Measurements from ENCODE around the gene COP1. TPM values are rescaled to one million over a fixed set of nuclear protein-coding genes. Genes with fewer than 3 reads are reported as not detected.
A peak's percentile ranks its signal among the peaks of the same experiment; 100 is the strongest.
"Not testable (repeated sequence)": the region's sequence is repeated elsewhere in the genome, so short reads cannot be mapped to it uniquely, and the experiment has no call there.

Gene COP1
- total RNA-seq = 10 to 100 TPM; 41.7 to 48.3 TPM

- CTCF ChIA-PET = interaction anchor here (0.8 to 1.3 kb wide), 5 partner anchors 12 to 133 kb away, joined by 3 to 8 read pairs (median 3); no protein-coding TSS in a partner anchor
- DNase-seq (peak; percentile 97), ATAC-seq (peak; percentile 90)
- Mint-ChIP-seq H3K27ac (peak within 1 kb of the TSS; percentile 99), H3K27me3 (ENCODE audit: low read depth) (no peaks in the 10 kb centered on the region), H3K4me3 (peak within 1 kb of the TSS; percentile 100), H3K4me1 (ENCODE audit: low read depth) (peaks cover 27% of the 10 kb centered on the region), H3K36me3 (ENCODE audit: low read depth) (peaks cover 13% of the 10 kb centered on the region), H3K9me3 (ENCODE audit: insufficient read depth) (no peaks in the 10 kb centered on the region)
- POLR2A ChIA-PET = interaction anchor here (0.6 to 1.3 kb wide), 5 partner anchors 10 to 47 kb away, joined by 3 to 5 read pairs (median 3); no protein-coding TSS in a partner anchor
Observed at GRCh38 chr1:176206961-176207902, at the start of gene COP1. Gene COP1 (minus strand): TSS chr1:176207286. CDS start chr1:176206978, 308 bp downstream.

GRCh38 chr1:176252191-176252590 is 45.1 kb upstream of the COP1 start:
- ChIA-PET POLR2A (no interaction called here), CTCF (no interaction called here)
- Mint-ChIP-seq H3K36me3 (ENCODE audit: low read depth) (no peaks in the 10 kb centered on the region), H3K4me3 (no peak overlapping the region), H3K27me3 (ENCODE audit: low read depth) (no peaks in the 10 kb centered on the region), H3K27ac (no peak overlapping the region), H3K9me3 (ENCODE audit: insufficient read depth) (no peaks in the 10 kb centered on the region), H3K4me1 (ENCODE audit: low read depth) (no peaks in the 10 kb centered on the region)
- ATAC-seq (no peak), DNase-seq (no peak)

- Mint-ChIP-seq H3K27ac (no peak overlapping the region), H3K27me3 (ENCODE audit: low read depth) (peaks cover 3% of the 10 kb centered on the region), H3K4me1 (ENCODE audit: low read depth) (no peaks in the 10 kb centered on the region), H3K36me3 (ENCODE audit: low read depth) (no peaks in the 10 kb centered on the region), H3K4me3 (no peak overlapping the region), H3K9me3 (ENCODE audit: insufficient read depth) (no peaks in the 10 kb centered on the region)
- DNase-seq (no peak), ATAC-seq (no peak)
- ChIA-PET POLR2A (no interaction called here), CTCF (no interaction called here)
Observed at GRCh38 chr1:176244851-176245250, 37.8 kb upstream of the COP1 start.

- Mint-ChIP-seq H3K36me3 (ENCODE audit: low read depth) (no peaks in the 10 kb centered on the region), H3K4me1 (ENCODE audit: low read depth) (no peaks in the 10 kb centered on the region), H3K27ac (no peak overlapping the region), H3K27me3 (ENCODE audit: low read depth) (peaks cover 3% of the 10 kb centered on the region), H3K9me3 (ENCODE audit: insufficient read depth) (no peaks in the 10 kb centered on the region), H3K4me3 (no peak overlapping the region)
- no peak for ATAC-seq
- POLR2A ChIA-PET = no interaction called here
- CTCF ChIA-PET = no interaction called here
- no peak for DNase-seq
Observed at GRCh38 chr1:176243746-176244145, 36.7 kb upstream of the COP1 start.

GRCh38 chr1:176241385-176242015 is 34.4 kb upstream of the COP1 start:
- no peak for DNase-seq
- Mint-ChIP-seq H3K4me3 (no peak overlapping the region), H3K9me3 (ENCODE audit: insufficient read depth) (no peaks in the 10 kb centered on the region), H3K27me3 (ENCODE audit: low read depth) (peaks cover 3% of the 10 kb centered on the region), H3K36me3 (ENCODE audit: low read depth) (no peaks in the 10 kb centered on the region), H3K4me1 (ENCODE audit: low read depth) (no peaks in the 10 kb centered on the region), H3K27ac (no peak overlapping the region)
- no peak for ATAC-seq
- POLR2A ChIA-PET = no interaction called here
- CTCF ChIA-PET = no interaction called here

GRCh38 chr1:176233657-176234056 is 26.6 kb upstream of the COP1 start:
- ATAC-seq; CTCF ChIA-PET; H3K36me3 Mint-ChIP-seq (ENCODE audit: low read depth): not testable (repeated sequence)

GRCh38 chr1:176227579-176227978 is 20.5 kb upstream of the COP1 start:
- ChIA-PET CTCF (no interaction called here), POLR2A (no interaction called here)
- DNase-seq = no peak

More at GRCh38 chr1:176233657-176234056, 26.6 kb upstream of the COP1 start:
- H3K4me1 Mint-ChIP-seq (ENCODE audit: low read depth); H3K4me3 Mint-ChIP-seq; H3K27me3 Mint-ChIP-seq (ENCODE audit: low read depth); H3K27ac Mint-ChIP-seq; H3K9me3 Mint-ChIP-seq (ENCODE audit: insufficient read depth); DNase-seq; POLR2A ChIA-PET: not testable (repeated sequence)

GRCh38 chr1:176225911-176226310 is 18.8 kb upstream of the COP1 start:
- H3K4me3 Mint-ChIP-seq = no peak overlapping the region
- DNase-seq (no peak), ATAC-seq (no peak)
- CTCF ChIA-PET = no interaction called here
- no peaks in the 10 kb centered on the region for H3K9me3 Mint-ChIP-seq (ENCODE audit: insufficient read depth)
- H3K27me3 Mint-ChIP-seq (ENCODE audit: low read depth) = no peaks in the 10 kb centered on the region
- H3K27ac Mint-ChIP-seq = no peak overlapping the region
- POLR2A ChIA-PET = no interaction called here
- no peaks in the 10 kb centered on the region for H3K4me1 Mint-ChIP-seq (ENCODE audit: low read depth)
- no peaks in the 10 kb centered on the region for H3K36me3 Mint-ChIP-seq (ENCODE audit: low read depth)

More at GRCh38 chr1:176227579-176227978, 20.5 kb upstream of the COP1 start:
- no peak for ATAC-seq
- H3K4me1 Mint-ChIP-seq (ENCODE audit: low read depth) = no peaks in the 10 kb centered on the region
- no peaks in the 10 kb centered on the region for H3K27me3 Mint-ChIP-seq (ENCODE audit: low read depth)
- H3K36me3 Mint-ChIP-seq (ENCODE audit: low read depth) = no peaks in the 10 kb centered on the region
- no peaks in the 10 kb centered on the region for H3K9me3 Mint-ChIP-seq (ENCODE audit: insufficient read depth)
- H3K27ac Mint-ChIP-seq = no peak overlapping the region
- H3K4me3 Mint-ChIP-seq = no peak overlapping the region

GRCh38 chr1:176225479-176225875 is 18.4 kb upstream of the COP1 start:
- no peaks in the 10 kb centered on the region for H3K27me3 Mint-ChIP-seq (ENCODE audit: low read depth)
- no peaks in the 10 kb centered on the region for H3K4me1 Mint-ChIP-seq (ENCODE audit: low read depth)
- H3K4me3 Mint-ChIP-seq = no peak overlapping the region
- no peaks in the 10 kb centered on the region for H3K36me3 Mint-ChIP-seq (ENCODE audit: low read depth)
- DNase-seq (no peak), ATAC-seq (no peak)
- no peak overlapping the region for H3K27ac Mint-ChIP-seq
- POLR2A ChIA-PET = no interaction called here
- CTCF ChIA-PET = no interaction called here
- no peaks in the 10 kb centered on the region for H3K9me3 Mint-ChIP-seq (ENCODE audit: insufficient read depth)

- ATAC-seq = no peak
- CTCF ChIA-PET = no interaction called here
Observed at GRCh38 chr1:176222196-176222595, 15.1 kb upstream of the COP1 start.

GRCh38 chr1:176220100-176220689 is 13.1 kb upstream of the COP1 start:
- POLR2A ChIA-PET = no interaction called here
- CTCF ChIA-PET = no interaction called here

More at GRCh38 chr1:176222196-176222595, 15.1 kb upstream of the COP1 start:
- no peak overlapping the region for H3K27ac Mint-ChIP-seq
- peaks cover under 1% of the 10 kb centered on the region for H3K27me3 Mint-ChIP-seq (ENCODE audit: low read depth)
- no peaks in the 10 kb centered on the region for H3K36me3 Mint-ChIP-seq (ENCODE audit: low read depth)
- no peak for DNase-seq
- H3K4me1 Mint-ChIP-seq (ENCODE audit: low read depth) = no peaks in the 10 kb centered on the region
- H3K9me3 Mint-ChIP-seq (ENCODE audit: insufficient read depth) = no peaks in the 10 kb centered on the region
- no peak overlapping the region for H3K4me3 Mint-ChIP-seq
- POLR2A ChIA-PET = interaction anchor here (0.6 kb wide), 2 partner anchors 29 to 55 kb away, joined by 3 read pairs; no protein-coding TSS in a partner anchor

More at GRCh38 chr1:176220100-176220689, 13.1 kb upstream of the COP1 start:
- Mint-ChIP-seq H3K36me3 (ENCODE audit: low read depth) (no peaks in the 10 kb centered on the region), H3K27ac (no peak overlapping the region), H3K4me1 (ENCODE audit: low read depth) (no peaks in the 10 kb centered on the region), H3K4me3 (no peak overlapping the region), H3K27me3 (ENCODE audit: low read depth) (peaks cover 2% of the 10 kb centered on the region), H3K9me3 (ENCODE audit: insufficient read depth) (no peaks in the 10 kb centered on the region)
- ATAC-seq = no peak
- no peak for DNase-seq

Data from activated CD8-positive, alpha-beta T cell treated with anti-CD3 and anti-CD28 coated beads, Interleukin-2, amount 10 ng/mL, durations not matched to agents 7 days and 5 days (primary cell).